Right lobe of liver (tissue), 6 donors: ENCODE measurements around the gene DCAF10. TPM values are rescaled to one million over a fixed set of nuclear protein-coding genes. Genes with fewer than 3 reads are reported as not detected.

ENCODE experiments used
- ATAC-seq, 4 donors: fragments of 200-7000 bp; cut with Tn5 transposase; one replicate each; pipeline ENCODE4 v1.9.1; 2020; ENCODE audit warnings: mild to moderate bottlenecking in 4 of 4, moderate library complexity in 4 of 4
- DNase-seq, 3 donors: peaks; one replicate each; pipeline ENCODE4 v3.0.0-alpha.2; 2020
- H3K27ac ChIP-seq, 3 donors: fragments of 200-600 bp; one replicate each; pipeline ENCODE4 v1.8.0; 2022
- H3K27me3 ChIP-seq, 2 donors: fragments of 200-600 bp; one replicate each; pipeline ENCODE4 v1.8.0; 2022
- H3K36me3 ChIP-seq, 4 donors: fragments of 200-600 bp; sonication (generic) in 1 of 4; one replicate each; pipeline versions ENCODE4 v1.5.1 to v1.8.0; 2017 to 2022; ENCODE audit warnings: control low read depth in 1 of 4
- H3K4me1 ChIP-seq, 4 donors: fragments of 200-600 bp; sonication (generic) in 1 of 4; one replicate each; pipeline versions ENCODE4 v1.5.1 to v1.8.0; 2017 to 2022; ENCODE audit warnings: control low read depth in 1 of 4
- H3K4me3 ChIP-seq, 3 donors: fragments of 200-600 bp; one replicate each; pipeline ENCODE4 v1.8.0; 2022
- H3K9me3 ChIP-seq, 4 donors: fragments of 200-600 bp; sonication (generic) in 1 of 4; one replicate each; pipeline versions ENCODE4 v1.5.1 to v1.8.0; 2017 to 2022; ENCODE audit warnings: control low read depth in 1 of 4
- POLR2A ChIP-seq: fragments of 450-650 bp; IDR thresholded peaks from one replicate; pipeline ENCODE4 v1.6.1; 2017; ENCODE audit warnings: antibody characterized with exemption, mild to moderate bottlenecking
- WGBS: methylation state at CpG from one replicate; pipeline ENCODE4 v1.1.6; 2018; ENCODE audit warnings: low coverage, low lambda C conversion rate; ENCODE audit not compliant: insufficient coverage; ENCODE audit errors: missing lambda C conversion rate; 5-methylcytosine and 5-hydroxymethylcytosine counted together
- intact Hi-C, 2 donors: fragments of 100-400 bp; cut with DNase I; formaldehyde crosslinking; loops; one replicate each; pipeline versions ENCODE4 v1.11.2 to v1.14.1; 2022
- total RNA-seq, 6 experiments: library from RNA; depleted of rRNA in 2 of 6; stranded (reverse); fragments of >200 nt in 2 of 6; fragmentation: NEBNext Ultra II Directional in 3 of 6; extraction: Animal tissue kit (Norgen Biotek cat#: 25700) in 3 of 6; gene quantifications; one replicate each; pipeline versions ENCODE4 v1.1.0 to v1.2.4, GENCODE V29; 2016 to 2023
- TF ChIP-seq, protein P1 (sequence below), 4 donors: fragments of 200-600 bp in 3 of 4; fragments of 450-650 bp in 1 of 4; IDR thresholded peaks; one replicate each; pipeline versions ENCODE4 v1.5.1 to v1.8.0; 2016 to 2022; ENCODE audit warnings: antibody characterized with exemption in 4 of 4, mild to moderate bottlenecking in 2 of 4
- donor health status: DM: no; HTN: yes; CAD: no.
- donor health status: DM: no; HTN: no; CAD: no.
- donor health status: DM: no; HTN: no; CAD: no.
- donor health status: DM: no; HTN: yes; CAD: no.
- donor health status: DM: no; HTN: yes; CAD: no.

DCAF10 gene
- total RNA-seq, 6 experiments from 2014 or later, result 20.1 to 28.3 (median 23.1) TPM

DNA sequence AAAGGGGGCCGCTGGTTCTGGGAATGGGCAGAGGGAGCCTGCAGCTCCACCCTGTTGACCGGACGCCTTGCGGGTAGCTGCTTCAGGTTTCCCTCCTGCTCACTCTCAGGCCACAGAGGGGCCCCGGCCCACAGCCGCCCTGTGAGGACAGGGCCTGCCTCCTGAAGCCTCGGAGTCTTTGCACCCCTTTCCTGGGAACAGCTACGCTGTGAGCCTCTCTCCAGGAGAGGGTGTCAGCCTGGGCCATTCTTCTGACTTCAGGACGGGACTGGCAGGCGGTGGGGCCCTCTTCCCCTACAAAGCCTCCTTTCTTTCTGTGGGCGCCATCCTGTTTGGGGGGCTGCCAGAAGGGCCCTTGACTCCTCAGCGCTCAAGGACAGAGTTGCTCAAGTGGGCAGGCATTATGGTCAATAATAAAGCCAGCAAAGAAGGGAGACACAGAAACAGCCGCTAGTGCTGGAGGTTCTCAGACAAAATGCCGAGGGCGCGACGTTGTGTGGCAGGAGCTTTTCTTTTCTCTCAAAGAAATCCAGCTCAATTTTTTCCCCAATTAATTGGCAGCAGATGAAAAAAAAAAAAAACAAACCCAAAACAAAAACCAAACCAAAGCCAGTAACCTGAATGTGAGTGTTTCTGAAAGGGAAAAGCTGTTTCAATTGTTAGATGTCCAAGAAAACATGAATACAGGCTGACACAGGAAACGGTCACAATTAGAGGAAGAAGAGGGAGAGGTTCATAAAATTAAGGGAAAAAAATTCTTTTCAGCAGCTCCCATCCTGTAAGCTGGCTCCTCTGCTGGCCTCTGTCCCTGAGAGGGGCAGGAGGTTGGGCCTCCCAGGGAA, 116.1 kb downstream of the DCAF10 start:
- Histone ChIP-seq H3K27me3 (no peaks in the 10 kb centered on the region), H3K4me1 (peaks cover 0 to 6% (median 0%) of the 10 kb centered on the region in 4 donors), H3K9me3 (no peaks in the 10 kb centered on the region), H3K27ac (peak overlapping the region in 1 of 3 donors; percentile 51), H3K4me3 (no peak overlapping the region), H3K36me3 (peaks cover 0 to 20% (median 9%) of the 10 kb centered on the region in 4 donors)
- DNase-seq (no peak), ATAC-seq (peak in 1 of 4 donors; percentile 3)
- intact Hi-C loops, result loop anchor here (10.0 kb wide), 1 partner anchor 148 kb away; the partner anchor contains the start of gene SHB (in 2 of the 2)
- 70% methylated on average over 8 of the region's 18 CpGs for WGBS
- no peak for TF ChIP-seq POLR2A
- TF ChIP-seq, protein P1, sequence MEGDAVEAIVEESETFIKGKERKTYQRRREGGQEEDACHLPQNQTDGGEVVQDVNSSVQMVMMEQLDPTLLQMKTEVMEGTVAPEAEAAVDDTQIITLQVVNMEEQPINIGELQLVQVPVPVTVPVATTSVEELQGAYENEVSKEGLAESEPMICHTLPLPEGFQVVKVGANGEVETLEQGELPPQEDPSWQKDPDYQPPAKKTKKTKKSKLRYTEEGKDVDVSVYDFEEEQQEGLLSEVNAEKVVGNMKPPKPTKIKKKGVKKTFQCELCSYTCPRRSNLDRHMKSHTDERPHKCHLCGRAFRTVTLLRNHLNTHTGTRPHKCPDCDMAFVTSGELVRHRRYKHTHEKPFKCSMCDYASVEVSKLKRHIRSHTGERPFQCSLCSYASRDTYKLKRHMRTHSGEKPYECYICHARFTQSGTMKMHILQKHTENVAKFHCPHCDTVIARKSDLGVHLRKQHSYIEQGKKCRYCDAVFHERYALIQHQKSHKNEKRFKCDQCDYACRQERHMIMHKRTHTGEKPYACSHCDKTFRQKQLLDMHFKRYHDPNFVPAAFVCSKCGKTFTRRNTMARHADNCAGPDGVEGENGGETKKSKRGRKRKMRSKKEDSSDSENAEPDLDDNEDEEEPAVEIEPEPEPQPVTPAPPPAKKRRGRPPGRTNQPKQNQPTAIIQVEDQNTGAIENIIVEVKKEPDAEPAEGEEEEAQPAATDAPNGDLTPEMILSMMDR (IDR thresholded peaks at IDR 0.05), result no peak

Other genes with a start within 250 kb of the DCAF10 start
- 1 to 10 TPM; 2.5 to 5.9 (median 4.0) TPM for gene FBXO10, start 224.4 kb upstream of the DCAF10 start, total RNA-seq
- 10 to 100 TPM; 30.9 to 58.9 (median 32.9) TPM for gene TOMM5, start 208.2 kb upstream of the DCAF10 start, total RNA-seq
- gene FRMPD1, start 149.8 kb upstream of the DCAF10 start, total RNA-seq, result under 1 TPM; 0.10 to 0.74 (median 0.51) TPM
- 1 to 10 TPM; 2.2 to 4.9 (median 3.3) TPM for gene TRMT10B, start 47.0 kb upstream of the DCAF10 start, total RNA-seq
- 10 to 100 TPM; 13.1 to 17.1 (median 14.7) TPM for gene EXOSC3, start 15.7 kb upstream of the DCAF10 start, total RNA-seq
- gene SLC25A51, start 103.3 kb downstream of the DCAF10 start, total RNA-seq, result 10 to 100 TPM in 2 of 6 experiments, 1 to 10 TPM in 4; 5.4 to 10.1 (median 7.9) TPM